Measurements from ENCODE around the gene ACVR1. TPM values are rescaled to one million over a fixed set of nuclear protein-coding genes. Genes with fewer than 3 reads are reported as not detected.

ACVR1 gene
- total and polyA plus RNA-seq, 4 donors = 7.5 to 38.3 (median 23.4) TPM

DNA sequence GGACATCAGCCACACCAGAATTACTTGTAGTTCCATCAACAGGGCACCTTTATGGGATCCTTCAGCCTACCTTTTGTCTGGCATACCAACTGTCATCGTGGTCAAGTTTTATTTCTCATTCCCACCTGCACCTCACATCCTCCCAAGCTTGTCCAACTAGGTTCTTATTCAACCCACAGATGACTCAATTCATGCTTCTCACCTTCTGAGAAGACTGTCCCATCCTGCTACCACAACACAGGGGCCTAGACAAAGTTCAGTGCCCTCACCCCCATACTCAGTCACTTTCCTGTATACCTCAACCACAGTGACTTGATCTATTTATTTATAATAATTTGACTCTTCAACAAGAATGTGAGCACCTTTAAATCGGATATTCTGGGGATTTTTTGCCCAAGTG lies 133.1 kb downstream of the ACVR1 start:
- H3K27me3 ChIP-seq (ENCODE audit: control insufficient read depth in 3 of 3, insufficient read depth in 3 of 3, low read length in 2 of 3) = no peaks in the 10 kb centered on the region
- no peaks in the 10 kb centered on the region for H3K9me3 ChIP-seq (ENCODE audit: control insufficient read depth in 4 of 4, insufficient read depth in 3 of 4, low read length in 3 of 4)
- 89 to 91% methylated on average over 2 of the region's 2 CpGs for WGBS, 2 donors
- H3K27ac ChIP-seq (ENCODE audit: low read depth in 1 of 2, low read length in 1 of 2) = no peak overlapping the region
- TF ChIP-seq, protein P1, sequence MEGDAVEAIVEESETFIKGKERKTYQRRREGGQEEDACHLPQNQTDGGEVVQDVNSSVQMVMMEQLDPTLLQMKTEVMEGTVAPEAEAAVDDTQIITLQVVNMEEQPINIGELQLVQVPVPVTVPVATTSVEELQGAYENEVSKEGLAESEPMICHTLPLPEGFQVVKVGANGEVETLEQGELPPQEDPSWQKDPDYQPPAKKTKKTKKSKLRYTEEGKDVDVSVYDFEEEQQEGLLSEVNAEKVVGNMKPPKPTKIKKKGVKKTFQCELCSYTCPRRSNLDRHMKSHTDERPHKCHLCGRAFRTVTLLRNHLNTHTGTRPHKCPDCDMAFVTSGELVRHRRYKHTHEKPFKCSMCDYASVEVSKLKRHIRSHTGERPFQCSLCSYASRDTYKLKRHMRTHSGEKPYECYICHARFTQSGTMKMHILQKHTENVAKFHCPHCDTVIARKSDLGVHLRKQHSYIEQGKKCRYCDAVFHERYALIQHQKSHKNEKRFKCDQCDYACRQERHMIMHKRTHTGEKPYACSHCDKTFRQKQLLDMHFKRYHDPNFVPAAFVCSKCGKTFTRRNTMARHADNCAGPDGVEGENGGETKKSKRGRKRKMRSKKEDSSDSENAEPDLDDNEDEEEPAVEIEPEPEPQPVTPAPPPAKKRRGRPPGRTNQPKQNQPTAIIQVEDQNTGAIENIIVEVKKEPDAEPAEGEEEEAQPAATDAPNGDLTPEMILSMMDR (IDR thresholded peaks at IDR 0.05; ENCODE audit: control extremely low read depth, extremely low read depth) = no peak
- H3K36me3 ChIP-seq (ENCODE audit: control insufficient read depth in 4 of 4, insufficient read depth in 4 of 4, low read length in 4 of 4) = peaks cover 3 to 5% (median 5%) of the 10 kb centered on the region in 4 donors
- H3K4me1 ChIP-seq (ENCODE audit: control insufficient read depth in 5 of 5, insufficient read depth in 5 of 5, low read length in 5 of 5) = peaks cover 0 to under 1% (median 0%) of the 10 kb centered on the region in 5 donors
- no peak for ATAC-seq (ENCODE audit: insufficient read depth, low FRiP score)
- H3K9ac ChIP-seq (ENCODE audit: insufficient read depth in 1 of 2, low read length in 2 of 2) = no peak overlapping the region
- no peak for DNase-seq
- H3K4me3 ChIP-seq = no peak overlapping the region

DNA sequence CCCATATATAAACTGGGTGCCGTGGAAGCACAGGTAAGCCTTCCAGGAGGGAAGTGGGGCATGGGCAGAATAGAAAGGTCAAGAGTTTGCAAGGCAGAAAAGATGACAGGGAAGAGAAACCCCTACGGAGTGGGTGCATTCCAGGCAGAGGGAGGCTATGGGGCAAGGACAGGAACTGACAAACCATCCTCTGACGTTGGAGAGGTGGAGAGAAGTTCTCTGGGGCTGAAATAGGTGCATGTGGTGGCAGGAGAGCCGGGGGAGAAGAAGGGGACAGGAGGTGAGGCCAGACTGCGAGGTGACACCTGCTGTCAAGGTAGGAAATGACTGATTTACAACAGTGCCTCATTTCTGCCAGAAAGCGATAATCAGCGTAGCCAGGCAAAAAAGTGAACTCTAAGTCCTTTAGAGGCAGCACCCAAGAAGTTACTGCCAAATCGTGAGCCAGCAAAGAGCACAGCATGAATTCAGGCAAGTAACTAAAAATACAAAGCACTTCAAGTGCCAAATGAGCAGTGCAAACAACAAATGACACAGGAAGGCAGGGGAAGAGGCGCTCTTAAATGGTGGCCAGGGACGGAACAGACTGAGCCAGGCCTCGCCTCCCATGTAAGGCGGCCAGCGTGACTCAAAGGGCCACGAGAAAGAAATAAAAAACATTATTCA lies 134.2 kb downstream of the ACVR1 start:
- no peak for DNase-seq
- no peak overlapping the region for H3K9ac ChIP-seq (ENCODE audit: insufficient read depth in 1 of 2, low read length in 2 of 2)
- H3K36me3 ChIP-seq (ENCODE audit: control insufficient read depth in 4 of 4, insufficient read depth in 4 of 4, low read length in 4 of 4) = peaks cover 11 to 16% (median 12%) of the 10 kb centered on the region in 4 donors
- H3K9me3 ChIP-seq (ENCODE audit: control insufficient read depth in 4 of 4, insufficient read depth in 3 of 4, low read length in 3 of 4) = no peaks in the 10 kb centered on the region
- 94 to 95% methylated on average over 14 of the region's 14 CpGs for WGBS, 2 donors
- TF ChIP-seq, protein P1 (IDR thresholded peaks at IDR 0.05; ENCODE audit: control extremely low read depth, extremely low read depth) = no peak
- H3K4me1 ChIP-seq (ENCODE audit: control insufficient read depth in 5 of 5, insufficient read depth in 5 of 5, low read length in 5 of 5) = no peaks in the 10 kb centered on the region
- H3K4me3 ChIP-seq = no peak overlapping the region
- no peaks in the 10 kb centered on the region for H3K27me3 ChIP-seq (ENCODE audit: control insufficient read depth in 3 of 3, insufficient read depth in 3 of 3, low read length in 2 of 3)
- ATAC-seq (ENCODE audit: insufficient read depth, low FRiP score) = no peak
- H3K27ac ChIP-seq (ENCODE audit: low read depth in 1 of 2, low read length in 1 of 2) = no peak overlapping the region

DNA sequence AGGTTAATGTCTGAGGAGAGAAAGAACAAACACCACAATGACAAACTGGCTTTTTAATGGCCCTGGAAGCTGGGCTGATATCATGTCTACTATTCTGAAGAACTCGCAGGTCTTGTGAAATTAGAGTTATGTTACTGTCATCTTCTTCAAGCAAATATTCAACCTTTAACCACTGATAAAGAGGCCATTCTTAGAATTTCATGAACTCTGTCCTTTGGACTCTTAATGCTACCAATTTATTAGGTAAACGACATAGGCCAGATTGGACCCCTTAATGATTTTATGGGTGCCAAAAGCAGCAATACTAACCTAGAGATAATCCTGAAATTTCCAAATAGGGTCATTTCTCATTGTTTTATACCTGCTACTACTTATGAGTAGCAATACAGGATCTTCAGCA lies 138.5 kb downstream of the ACVR1 start:
- Histone ChIP-seq H3K36me3 (ENCODE audit: control insufficient read depth in 4 of 4, insufficient read depth in 4 of 4, low read length in 4 of 4) (peaks cover 15 to 33% (median 31%) of the 10 kb centered on the region in 4 donors), H3K4me3 (no peak overlapping the region), H3K9me3 (ENCODE audit: control insufficient read depth in 4 of 4, insufficient read depth in 3 of 4, low read length in 3 of 4) (no peaks in the 10 kb centered on the region), H3K9ac (ENCODE audit: insufficient read depth in 1 of 2, low read length in 2 of 2) (no peak overlapping the region), H3K4me1 (ENCODE audit: control insufficient read depth in 5 of 5, insufficient read depth in 5 of 5, low read length in 5 of 5) (no peaks in the 10 kb centered on the region), H3K27me3 (ENCODE audit: control insufficient read depth in 3 of 3, insufficient read depth in 3 of 3, low read length in 2 of 3) (no peaks in the 10 kb centered on the region), H3K27ac (ENCODE audit: low read depth in 1 of 2, low read length in 1 of 2) (no peak overlapping the region)
- WGBS, 2 donors = 91 to 95% methylated on average over 2 of the region's 2 CpGs
- ATAC-seq (ENCODE audit: insufficient read depth, low FRiP score) = no peak
- no peak for DNase-seq
- TF ChIP-seq, protein P1 (IDR thresholded peaks at IDR 0.05; ENCODE audit: control extremely low read depth, extremely low read depth) = no peak

DNA sequence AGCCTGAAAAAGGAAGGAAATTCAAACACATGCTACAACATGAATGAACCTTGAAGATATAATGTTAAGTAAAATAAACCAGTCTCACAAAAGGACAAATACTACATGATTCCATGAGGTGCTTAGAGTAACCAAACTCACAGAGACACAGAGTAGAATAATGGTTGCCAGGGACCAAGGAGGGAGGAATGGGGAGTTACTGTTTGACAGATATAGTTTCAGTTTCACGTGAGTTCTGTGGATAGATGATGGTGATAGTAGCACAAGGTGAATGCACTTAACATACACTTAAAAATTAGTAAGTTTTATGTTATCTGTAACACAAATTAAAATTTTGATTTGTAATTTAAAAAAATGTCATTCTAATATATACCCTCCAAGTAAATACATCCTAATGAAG lies 140.6 kb downstream of the ACVR1 start:
- Histone ChIP-seq H3K4me3 (no peak overlapping the region), H3K9me3 (ENCODE audit: control insufficient read depth in 4 of 4, insufficient read depth in 3 of 4, low read length in 3 of 4) (peaks cover 0 to 3% (median 0%) of the 10 kb centered on the region in 4 donors), H3K4me1 (ENCODE audit: control insufficient read depth in 5 of 5, insufficient read depth in 5 of 5, low read length in 5 of 5) (no peaks in the 10 kb centered on the region), H3K27ac (ENCODE audit: low read depth in 1 of 2, low read length in 1 of 2) (no peak overlapping the region), H3K36me3 (ENCODE audit: control insufficient read depth in 4 of 4, insufficient read depth in 4 of 4, low read length in 4 of 4) (peaks cover 15 to 37% (median 33%) of the 10 kb centered on the region in 4 donors), H3K27me3 (ENCODE audit: control insufficient read depth in 3 of 3, insufficient read depth in 3 of 3, low read length in 2 of 3) (no peaks in the 10 kb centered on the region), H3K9ac (ENCODE audit: insufficient read depth in 1 of 2, low read length in 2 of 2) (no peak overlapping the region)
- 94 to 97% methylated on average over 1 of the region's 1 CpG for WGBS, 2 donors
- ATAC-seq (ENCODE audit: insufficient read depth, low FRiP score) (no peak), DNase-seq (no peak)
- TF ChIP-seq, protein P1 (IDR thresholded peaks at IDR 0.05; ENCODE audit: control extremely low read depth, extremely low read depth) = no peak

Data from lung (tissue), 12 donors.